GM18517 (cell line): ENCODE data around the gene C3orf33.

Source experiments
- ATAC-seq: cut with Tn5 transposase; IDR thresholded peaks from one replicate; pipeline ENCODE4 v1.9.1; 2021; ENCODE audit warnings: mild to moderate bottlenecking, moderate library complexity; ENCODE audit not compliant: unreplicated experiment

C3orf33 gene

GRCh38 chr3:155743606-155744005, 62.5 kb downstream of the C3orf33 start:
- ATAC-seq = no peak

- no peak for ATAC-seq
Measured at GRCh38 chr3:155742349-155742965, 63.6 kb downstream of the C3orf33 start.

- ATAC-seq = no peak
Measured at GRCh38 chr3:155741603-155742002, 64.5 kb downstream of the C3orf33 start.

- ATAC-seq = no peak
Measured at GRCh38 chr3:155741101-155741500, 65.0 kb downstream of the C3orf33 start.

GRCh38 chr3:155739154-155739553, 66.9 kb downstream of the C3orf33 start:
- ATAC-seq = no peak

GRCh38 chr3:155738580-155739076, 67.5 kb downstream of the C3orf33 start:
- ATAC-seq = no peak

GRCh38 chr3:155737844-155738460, 68.1 kb downstream of the C3orf33 start:
- ATAC-seq = peak; percentile 96

- ATAC-seq = no peak
Measured at GRCh38 chr3:155736381-155736780, 69.7 kb downstream of the C3orf33 start.

- no peak for ATAC-seq
Measured at GRCh38 chr3:155730843-155731242, 75.2 kb downstream of the C3orf33 start.

- ATAC-seq = no peak
Measured at GRCh38 chr3:155727836-155728235, 78.2 kb downstream of the C3orf33 start.

- no peak for ATAC-seq
Measured at GRCh38 chr3:155714295-155714718, 91.8 kb downstream of the C3orf33 start.
